NCI-H1436 (cell line): ENCODE data around the gene GCLC.
"Not testable (repeated sequence)": the region's sequence is repeated elsewhere in the genome, so short reads cannot be mapped to it uniquely, and the experiment has no call there.

Source experiments
- DNase-seq: peaks from one replicate; lab custom pipeline; 2025; lab: John Stamatoyannopoulos, UW

GCLC gene

DNA sequence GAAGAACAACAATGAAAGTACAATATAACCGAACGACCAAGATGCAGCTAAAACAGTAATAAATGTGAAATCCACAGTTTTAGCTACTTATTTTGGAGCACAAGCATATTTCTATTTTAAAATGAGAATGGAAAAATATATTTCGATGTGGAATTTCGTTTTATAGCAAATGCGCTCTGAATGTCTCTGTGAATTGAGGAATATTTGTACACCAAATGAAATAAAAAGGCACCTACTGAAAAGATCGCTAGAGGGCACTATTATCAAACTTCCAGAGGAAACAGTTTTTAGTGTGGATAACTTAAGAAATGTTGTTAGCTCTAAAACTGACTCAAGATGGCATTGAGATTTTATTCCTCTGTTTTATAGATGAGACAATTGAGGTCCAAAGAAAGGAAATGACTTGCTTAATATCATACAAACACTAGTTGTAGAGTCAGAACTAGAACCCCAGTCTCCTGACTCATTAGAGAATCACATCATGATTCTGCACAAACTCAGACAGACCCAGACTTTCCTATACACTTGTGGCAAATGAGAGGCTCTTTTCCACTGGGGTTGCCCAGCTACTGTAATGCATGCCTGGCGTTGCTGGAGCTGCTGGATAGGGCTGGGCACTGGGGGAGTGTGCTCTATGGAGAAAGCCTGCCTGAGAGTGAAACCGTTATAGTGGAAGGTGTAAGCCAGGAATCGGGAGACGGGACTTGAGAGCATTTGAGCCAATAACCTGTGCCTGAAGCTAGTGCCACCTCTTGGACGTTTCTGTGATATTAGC lies 51.9 kb downstream of the GCLC start:
- DNase-seq, result peak; percentile 23

DNA sequence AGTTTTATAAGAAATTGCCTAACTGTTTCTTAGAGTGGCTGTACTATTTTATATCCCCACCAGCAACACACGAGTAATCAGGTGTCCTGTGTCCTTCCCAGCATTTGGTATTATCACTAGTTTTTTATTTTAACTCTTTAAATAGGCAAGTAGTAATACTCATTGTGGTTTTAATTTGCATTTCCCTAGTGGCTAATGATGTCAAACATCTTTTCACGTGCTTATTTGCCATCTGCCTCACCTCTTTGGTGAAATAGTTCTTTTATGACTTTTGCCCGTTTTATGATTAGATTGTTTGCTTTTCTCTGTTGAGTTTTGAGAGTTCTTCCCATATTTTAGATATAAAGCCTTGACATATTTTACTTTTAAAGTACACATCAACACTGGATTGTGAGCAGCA lies 57.8 kb downstream of the GCLC start:
- DNase-seq, result no peak

DNA sequence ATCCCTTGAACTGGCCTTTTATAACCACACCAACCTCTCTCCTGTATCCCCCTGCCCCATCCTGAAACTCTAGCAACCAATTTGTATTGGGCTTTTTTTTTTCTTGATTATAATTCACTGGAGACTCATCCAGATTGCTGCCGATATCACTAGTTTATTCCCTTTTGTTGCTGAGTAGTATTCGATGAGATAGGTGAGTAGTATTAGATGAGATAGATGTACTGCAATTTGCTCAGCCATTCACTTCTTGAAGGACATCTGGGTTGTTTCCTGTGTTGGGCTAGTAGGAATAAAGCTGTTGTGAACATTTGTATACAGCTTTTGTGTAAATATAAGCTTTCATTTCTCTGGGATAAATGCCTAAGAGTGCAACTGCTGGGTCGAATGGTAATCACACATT lies 58.2 kb downstream of the GCLC start:
- DNase-seq, result no peak

DNA sequence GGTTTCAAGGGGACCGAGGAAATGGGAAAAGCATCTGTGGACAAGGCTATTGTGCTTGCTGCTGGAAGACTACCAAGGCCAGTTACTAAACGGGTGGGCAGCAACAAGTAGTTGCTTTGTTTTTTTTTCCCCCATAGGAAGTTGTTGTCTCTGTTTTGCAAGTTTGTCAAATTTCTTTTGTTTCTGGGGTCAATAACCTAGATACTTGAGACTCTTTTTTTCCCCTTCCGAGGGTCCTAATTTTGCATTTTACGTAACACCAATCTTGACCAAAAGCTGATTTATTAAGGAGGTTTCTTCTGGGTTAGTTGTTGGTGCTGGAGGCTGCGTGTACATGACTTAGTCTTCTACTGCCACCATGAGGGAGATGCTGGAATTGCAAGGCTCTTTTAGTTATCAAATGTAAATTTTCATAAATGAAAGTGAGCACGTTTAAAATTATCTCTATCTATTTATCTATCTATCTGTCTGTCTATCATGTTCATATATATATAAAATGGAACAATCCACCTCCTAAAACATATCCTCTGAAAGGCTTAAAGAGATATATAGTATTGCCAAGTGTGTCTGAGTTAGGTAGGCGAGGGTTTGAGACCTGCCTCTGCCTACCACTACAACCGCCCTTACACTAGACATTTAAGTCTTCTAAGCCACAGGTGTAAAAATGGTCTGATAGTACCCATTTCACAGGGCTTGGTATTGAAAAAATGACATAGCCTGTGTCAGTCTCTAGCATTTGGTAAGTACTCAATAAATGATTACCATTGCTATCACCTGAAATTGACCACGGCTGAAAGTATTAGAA lies 60.2 kb downstream of the GCLC start:
- DNase-seq, result peak; percentile 51

DNA sequence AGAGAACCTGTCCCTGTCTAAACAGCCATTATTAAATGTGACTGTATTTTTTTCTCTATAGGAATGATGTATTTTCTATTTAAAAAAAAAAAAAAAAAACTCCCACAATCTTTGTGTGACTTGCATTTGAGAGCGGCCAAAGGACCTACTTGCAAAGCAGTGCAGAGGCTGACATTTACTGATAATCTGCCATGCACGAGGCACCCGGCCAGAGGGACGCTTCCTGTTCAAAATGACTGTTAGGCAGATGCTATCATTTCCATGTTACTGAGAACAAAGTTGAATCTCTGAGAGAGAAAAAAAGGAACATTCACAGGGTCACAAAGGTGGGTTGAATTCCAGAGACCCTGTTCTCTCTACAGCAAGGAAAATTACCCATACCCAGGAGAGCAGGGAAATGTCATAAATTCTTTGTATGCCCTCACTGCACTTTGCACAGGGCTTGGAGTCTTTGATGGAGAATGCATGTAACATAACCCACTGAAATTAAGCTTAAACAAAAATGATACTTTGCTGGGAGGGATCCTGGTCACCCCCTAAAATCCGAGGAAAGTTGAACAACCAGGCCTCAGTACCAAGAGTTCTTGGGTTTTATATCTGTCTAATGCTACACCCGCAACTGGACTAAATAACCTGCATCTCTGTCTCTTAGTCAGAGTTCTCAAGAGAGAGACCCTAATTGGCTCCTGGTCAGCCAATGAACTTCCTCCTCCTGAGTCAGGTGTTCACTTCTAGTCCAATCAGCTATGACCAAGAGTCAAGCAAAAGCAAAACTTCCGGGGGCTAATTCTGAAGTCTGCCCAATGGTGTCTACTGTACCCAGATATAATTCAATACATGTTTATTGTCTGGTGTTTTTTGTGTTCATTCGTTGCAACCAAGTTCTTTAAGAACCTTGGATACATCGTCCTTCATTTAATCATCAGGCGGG lies 61.2 kb downstream of the GCLC start:
- DNase-seq, result no peak

DNA sequence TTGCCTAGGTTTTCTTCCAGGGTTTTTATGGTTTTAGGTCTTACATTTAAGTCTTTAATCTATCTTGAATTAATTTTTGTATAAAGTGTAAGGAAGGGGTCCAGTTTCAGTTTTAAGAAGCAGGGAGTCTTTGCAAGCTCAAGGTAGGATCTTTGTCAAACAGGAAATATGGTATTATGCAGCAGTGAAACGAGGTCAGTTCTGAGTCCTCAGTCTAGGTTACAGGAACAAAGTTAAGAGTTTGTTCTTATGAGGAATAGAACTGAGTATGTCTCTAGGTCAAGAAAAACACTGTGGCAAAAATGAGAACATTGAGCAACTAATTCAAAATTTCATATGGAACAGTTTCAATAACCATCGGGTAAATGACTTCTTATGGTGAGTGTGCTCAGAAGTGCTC lies 63.6 kb downstream of the GCLC start:
- DNase-seq, result no peak

DNA sequence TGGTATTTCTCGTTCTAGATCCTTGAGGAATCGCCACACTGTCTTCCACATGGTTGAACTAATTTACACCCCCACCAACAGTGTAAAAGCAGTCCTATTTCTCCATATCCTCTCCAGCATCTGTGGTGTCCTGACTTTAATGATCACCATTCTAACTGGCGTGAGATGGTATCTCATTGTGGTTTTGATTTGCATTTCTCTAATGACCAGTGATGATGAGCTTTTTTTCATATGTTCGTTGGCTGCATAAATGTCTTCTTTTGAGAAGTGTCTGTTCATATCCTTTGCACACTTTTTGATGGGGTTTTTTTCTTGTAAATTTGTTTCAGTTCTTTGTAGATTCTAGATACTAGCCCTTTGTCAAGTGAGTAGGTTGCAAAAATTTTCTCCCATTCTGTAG lies 64.1 kb downstream of the GCLC start:
- DNase-seq, result not testable (repeated sequence)

DNA sequence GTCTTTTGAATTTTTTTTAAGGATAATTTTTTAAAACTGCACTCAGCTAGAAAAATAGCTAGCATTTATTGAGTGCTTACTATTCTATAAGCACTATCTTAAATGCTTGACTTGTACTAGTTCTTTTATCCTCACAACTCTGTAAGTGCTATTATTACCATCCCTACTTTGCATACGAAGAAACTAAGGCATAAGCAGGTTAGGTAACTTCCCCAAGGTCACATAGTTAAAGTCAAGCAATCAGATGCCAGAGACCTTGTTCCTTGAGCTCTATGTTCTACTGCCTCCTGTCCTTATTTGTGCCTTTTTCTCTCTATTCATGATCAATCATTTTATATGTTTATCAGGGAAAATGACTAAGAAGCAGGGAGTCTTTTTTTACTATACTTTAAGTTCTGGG lies 65.0 kb downstream of the GCLC start:
- no peak for DNase-seq

DNA sequence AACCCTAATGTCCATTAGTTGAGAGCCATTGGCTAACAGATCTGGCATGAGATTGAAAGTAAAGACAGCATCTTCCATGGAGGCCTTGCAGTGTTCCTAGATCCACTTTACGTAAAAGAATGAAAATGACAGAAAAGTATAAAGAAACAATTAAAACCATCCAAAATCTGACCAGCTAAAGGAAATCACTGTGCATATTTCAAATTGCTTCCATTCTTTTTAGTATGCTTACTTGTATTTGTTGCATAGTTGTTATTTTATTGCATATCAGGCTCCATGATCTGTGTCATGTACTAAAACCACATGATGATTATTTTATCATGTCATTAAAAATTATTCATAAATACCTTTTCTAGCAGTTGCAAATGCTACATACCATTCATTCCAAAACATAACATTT lies 67.9 kb downstream of the GCLC start:
- DNase-seq, result no peak

DNA sequence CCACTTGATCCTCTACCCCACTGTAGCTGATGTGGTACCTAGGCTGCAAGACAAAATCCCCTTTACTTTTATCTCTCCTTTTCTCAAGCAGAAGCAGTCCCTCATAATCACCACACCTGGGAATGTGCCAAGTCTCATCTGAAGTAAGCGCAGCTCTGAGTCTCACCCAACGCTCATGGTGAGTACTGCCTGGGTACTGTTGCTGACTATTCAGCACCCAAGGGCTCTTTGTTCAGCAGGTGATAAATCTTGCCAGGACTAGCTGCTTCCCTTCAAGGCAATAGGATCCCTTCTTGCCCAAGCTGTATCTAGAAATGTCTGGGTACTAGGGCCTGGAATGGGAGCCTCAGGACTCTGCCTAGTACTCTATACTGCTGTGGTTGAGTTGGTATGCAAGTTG lies 70.9 kb downstream of the GCLC start:
- DNase-seq, result no peak

DNA sequence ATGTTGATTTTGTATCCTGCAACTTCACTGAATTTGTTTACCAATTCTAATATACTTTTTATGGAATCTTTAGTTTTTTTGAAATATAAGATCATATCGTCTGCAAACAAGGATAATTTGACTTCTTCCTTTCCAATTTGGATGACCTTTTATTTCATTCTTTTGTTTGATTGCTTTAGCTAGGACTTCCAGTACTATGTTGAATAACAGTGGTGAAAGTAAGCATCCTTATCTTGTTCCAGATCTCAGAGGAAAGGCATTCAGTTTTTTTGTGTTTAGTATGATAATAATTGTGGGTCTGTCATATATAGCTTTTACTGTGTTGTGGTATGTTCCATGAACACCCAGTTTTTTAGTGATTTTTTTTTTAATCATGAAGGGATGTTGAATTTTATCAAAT lies 75.7 kb downstream of the GCLC start:
- DNase-seq, result no peak

DNA sequence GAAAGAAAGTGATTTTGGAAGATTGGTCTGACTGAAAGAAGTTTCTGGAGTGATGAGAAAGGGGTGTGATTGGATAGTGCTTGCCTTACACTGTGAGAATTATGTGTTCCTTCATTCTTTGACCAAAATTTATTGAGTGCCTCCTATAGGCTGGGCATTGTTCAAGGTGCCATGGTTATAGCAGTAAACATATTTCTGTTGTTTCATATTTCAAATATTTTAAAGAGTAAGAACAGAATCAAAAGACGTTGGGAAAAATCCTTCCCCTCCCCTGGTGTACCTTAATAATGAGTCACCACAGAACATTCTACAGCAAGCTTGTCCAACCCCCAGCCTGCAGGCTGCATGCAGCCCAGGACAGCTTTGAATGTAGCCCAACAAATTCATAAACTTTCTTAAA lies 78.6 kb downstream of the GCLC start:
- no peak for DNase-seq

DNA sequence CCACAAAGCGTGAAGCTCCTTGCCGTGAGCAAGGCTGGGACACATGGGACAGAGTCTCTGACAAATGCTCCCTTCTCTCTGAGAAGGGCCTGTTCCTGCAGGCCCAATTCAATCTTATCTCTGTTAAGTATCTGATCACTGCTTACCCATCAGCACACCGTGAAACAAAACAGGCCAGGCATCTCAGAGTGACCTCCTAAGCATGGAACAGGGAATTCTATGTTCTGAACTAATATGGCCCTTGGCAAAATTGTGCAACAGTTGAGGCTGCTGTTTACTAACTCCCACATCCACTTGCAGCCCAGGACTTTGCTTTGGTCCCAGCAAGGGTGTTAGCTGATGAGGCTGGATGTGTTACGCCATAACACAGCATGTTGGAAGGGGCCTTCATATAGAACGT lies 79.2 kb downstream of the GCLC start:
- no peak for DNase-seq

DNA sequence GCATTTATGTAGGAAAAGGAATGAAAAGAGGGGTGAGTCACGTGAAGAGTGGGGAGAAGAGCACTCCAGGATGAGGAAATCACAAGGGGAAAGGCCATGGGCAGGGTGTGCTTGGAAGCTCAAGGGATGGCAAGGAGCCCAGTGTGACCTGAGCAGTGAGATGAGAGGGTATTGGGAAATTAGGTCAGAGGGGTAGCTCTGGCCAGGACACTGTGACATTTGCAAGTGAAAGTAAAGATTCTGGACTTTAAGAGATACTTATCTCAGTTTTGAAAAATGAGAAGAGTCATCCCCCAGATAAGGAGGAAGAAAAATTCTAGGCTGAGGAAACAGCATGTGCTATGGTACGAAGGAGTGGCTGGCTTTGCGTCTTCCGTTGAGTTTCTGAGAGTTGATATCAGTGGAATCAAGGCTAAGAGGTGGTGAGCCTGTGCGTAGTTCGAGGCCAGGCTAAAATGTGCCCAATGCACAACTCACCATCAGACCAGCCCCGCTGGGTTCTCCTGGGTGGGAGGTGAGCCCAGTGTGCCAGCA lies 79.9 kb downstream of the GCLC start:
- no peak for DNase-seq

DNA sequence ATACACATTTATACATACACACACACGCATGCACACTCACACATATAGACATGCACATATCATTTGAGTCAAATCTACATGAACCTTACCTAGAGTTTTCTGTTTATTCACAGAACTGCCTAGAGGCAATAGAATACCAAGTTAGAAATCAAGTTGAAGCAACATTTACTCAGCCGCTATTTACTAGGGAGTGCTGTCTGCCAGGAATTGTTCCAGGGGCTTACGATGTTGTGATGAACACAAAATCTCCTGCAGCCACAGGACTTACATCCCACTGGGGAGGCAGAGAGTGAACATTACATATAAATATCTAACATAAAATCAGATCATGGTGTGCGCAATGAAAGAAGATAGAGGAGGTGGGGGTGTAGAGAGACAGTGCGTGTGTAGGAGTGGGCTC lies 80.4 kb downstream of the GCLC start:
- no peak for DNase-seq

DNA sequence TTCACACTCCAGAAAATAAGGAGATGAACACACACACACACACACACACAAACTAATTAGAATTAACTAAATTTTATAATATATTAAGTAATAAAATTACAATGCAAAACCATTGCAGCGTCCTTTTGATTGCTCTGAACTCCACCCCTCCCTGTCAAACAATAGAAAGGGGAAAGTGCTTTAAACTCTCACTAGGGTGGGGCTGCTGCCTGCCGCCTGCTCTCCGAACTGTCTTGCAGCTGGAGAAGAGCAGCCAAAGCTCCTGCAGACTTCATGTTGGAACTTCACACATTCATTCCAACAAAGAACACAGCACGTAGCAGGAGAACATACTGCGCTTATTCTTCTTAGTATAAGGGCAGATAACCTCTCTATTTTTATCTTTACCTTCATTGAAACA lies 83.2 kb downstream of the GCLC start:
- no peak for DNase-seq

DNA sequence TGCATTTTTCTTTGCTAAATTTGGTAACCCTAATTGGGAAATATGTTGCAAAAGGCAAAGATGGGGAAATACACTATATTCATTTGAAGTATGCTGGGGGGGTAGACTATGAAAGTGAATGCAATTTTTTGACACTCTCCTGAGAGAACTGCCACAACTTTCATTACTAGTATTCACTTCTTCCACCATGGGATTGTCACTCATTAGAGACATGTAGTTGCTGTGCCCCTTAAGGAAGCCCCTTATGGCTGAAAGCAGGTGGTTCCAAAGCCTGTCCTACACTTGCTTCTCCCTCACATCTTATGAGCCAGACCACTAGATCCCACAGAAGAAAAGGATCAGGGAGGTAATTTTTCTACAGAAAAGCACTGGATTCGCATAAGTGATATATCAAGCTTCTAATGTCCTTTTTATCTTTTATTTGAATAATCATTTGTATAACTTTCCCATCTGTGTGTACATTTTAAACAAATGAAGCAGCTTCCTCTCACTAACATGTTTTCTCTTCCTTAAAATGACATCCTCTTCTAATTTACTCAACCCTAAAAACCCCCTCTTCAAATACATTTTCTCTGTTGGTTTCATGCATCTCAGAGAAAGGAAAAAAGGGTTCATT lies 83.8 kb downstream of the GCLC start:
- DNase-seq, result no peak

DNA sequence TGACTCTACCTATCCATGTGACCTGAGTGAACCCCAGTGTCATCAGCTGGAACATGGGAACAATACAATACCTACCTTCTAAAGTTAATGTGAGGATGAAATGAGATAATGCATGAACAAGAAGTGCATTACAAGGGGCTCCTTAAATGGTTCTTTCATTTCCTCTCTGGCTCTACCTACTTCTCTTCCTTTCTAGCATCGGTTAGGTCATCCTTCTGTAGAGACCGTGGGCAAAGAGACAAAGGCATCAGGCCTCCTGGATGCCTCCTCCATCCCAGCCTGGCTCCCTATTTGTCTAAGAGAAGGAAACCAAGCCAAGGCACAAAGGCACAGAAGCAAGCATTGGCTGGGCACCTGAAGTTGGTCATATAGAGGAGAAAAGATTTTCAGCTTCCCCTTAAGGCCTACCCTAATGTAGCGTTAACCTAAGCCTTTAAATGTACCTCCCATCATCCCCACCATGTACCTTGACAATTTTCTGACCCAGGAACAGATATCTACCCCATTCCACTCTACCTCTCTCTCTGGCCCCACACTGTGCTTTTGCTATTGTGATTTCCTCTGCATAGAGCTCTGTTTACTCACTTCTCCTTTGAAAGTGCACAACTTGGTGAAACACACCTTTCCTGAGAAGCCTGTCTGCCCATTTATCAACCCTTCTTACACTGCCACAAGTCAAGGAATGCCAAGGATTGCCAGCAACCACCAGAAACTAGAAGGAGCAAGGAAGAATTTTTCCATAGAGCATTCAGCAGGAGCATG lies 86.6 kb downstream of the GCLC start:
- DNase-seq, result no peak

DNA sequence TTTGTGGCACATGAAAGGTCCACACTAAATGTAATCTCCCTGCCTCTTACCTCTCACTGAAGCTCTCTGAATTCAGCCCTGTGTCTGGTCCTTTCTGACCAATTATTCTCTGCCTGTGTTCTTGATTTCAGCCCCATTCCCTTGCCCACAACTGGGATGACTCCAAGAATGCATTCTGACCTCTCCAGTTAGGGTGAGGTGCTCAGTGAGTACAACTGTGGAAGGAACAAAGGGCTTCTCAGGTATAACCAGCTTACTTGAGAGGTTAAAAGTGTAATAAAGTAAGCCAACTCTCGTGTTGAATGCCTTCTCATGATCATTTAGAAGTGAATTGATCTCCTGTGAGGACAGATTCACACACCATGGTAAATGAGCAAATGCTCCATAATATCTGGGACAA lies 88.1 kb downstream of the GCLC start:
- DNase-seq, result no peak

DNA sequence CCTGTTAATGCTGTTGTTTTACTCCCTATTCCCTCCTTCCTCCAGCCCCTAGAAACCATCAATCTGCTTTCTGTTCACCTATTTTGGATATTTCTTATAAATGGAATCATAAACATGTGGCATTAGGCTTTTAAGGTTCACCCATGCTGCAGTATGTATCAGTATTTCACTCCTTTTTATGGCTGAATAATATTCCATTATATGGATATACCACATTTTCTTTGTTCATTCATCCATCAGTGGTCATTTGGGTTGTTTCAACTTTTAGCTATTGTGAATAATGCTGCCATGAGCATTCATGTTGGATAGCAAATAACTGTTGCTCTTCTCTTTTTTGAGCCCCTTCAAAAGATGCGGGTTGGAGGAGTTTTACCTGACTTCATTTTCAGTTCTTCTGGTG lies 89.2 kb downstream of the GCLC start:
- no peak for DNase-seq

DNA sequence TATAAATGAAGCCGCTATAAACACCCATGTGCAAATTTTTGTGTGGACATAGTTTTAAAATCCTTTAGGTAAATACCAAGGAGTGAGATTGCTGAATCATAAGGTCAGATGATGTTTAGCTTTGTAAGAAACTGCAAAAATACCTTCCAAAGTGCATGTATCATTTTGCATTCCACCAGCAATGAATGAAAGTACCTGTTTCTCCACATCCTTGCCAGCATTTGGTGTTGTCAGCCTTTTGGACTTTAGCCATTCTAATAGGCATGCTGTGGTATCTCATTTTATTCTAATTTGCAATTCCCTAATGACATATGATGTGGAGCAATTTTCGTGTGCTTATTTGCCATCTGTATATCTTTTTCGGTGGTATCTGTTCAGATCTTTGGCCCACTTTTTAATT lies 93.7 kb downstream of the GCLC start:
- DNase-seq, result no peak
